Head of caudate nucleus (tissue), 42 donors: ENCODE results near the gene LMO7.
A peak's percentile ranks its signal among the peaks of the same experiment; 100 is the strongest.

Experiments used
- DNase-seq, 42 donors: peaks; one replicate each; pipeline versions ENCODE4 v3.0.0 to v3.0.0-alpha.2; 2020 to 2021; ENCODE audit warnings: mixed read lengths in 7 of 42
- intact Hi-C: fragments of 100-400 bp; cut with DNase I; formaldehyde crosslinking; loops from one replicate; pipeline ENCODE4 v1.15.0; 2022

Gene LMO7

GRCh38 chr13:75889427-75889826, 253.3 kb downstream of the LMO7 start:
- DNase-seq = no peak
- intact Hi-C loops = loop anchor here (10.0 kb wide), 1 partner anchor 1095 kb away; no protein-coding TSS in a partner anchor

DNA sequence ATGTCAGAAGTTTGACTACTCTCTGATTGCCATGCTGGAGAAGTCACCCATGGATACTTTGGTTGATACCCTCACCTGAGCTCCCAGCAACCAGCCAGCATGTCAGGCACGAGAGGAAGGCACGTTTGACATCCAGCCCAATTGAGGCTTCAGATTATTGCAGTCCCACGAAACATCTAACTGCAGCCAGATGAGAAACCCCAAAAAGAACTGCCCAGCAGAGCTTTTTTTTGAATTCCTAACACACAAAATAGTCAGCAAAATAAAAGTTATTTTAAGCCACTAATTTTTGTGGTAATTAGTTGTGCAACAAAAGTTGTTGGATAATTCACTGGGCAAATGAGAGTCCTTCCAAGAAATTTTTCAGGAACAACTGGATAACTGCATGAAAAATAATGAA, 259.0 kb downstream of the LMO7 start:
- no peak for DNase-seq
- intact Hi-C loops = no loop called here

- no peak for DNase-seq
- intact Hi-C loops = no loop called here
Observed at GRCh38 chr13:75896271-75896670, 260.1 kb downstream of the LMO7 start.

DNA sequence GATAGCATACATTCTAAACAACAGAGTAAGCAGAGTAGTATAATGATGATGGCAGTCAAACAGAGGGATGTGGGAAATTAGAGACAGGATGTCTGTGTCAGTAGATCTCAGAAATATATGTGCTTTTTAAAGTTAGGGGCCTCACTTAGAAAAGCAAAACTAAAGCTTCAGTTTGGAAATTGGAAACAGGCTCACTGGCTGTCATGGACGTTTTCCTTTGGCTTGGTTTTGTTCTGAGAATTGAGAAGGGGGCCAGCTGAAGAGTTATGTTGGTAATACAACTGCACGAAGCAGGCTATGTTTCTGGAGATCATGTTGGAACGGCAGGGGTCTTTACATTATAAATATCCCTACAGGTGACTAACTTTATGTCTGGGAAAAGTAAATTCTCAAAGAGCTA, 261.3 kb downstream of the LMO7 start:
- no peak for DNase-seq

DNA sequence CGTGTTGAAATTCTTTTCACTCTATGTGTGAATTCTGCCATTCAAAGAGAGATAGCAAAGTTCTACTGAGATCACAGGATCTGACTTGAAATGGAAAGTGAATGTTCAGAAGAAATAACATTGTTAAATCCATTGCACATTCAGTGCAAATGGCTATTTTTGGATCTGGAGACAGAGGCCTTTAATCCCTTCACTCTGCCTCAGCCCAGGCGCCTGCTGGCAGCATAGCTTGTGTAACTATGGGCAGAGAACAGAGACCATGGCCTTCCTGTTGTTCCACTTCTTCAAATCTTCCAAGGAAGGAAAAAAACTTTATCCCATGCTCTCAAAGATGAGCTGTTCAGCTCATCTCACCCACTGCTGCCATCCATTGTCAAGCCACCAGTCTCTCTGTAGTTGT, 265.4 kb downstream of the LMO7 start:
- peak in 1 of 42 donors; percentile 3 for DNase-seq
- intact Hi-C loops = no loop called here

More for the DNA sequence above, 261.3 kb downstream of the LMO7 start:
- intact Hi-C loops = no loop called here

GRCh38 chr13:75902166-75903104, 266.3 kb downstream of the LMO7 start:
- no peak for DNase-seq
- intact Hi-C loops = no loop called here

GRCh38 chr13:75904012-75904411, 267.9 kb downstream of the LMO7 start:
- no peak for DNase-seq
- intact Hi-C loops = no loop called here

DNA sequence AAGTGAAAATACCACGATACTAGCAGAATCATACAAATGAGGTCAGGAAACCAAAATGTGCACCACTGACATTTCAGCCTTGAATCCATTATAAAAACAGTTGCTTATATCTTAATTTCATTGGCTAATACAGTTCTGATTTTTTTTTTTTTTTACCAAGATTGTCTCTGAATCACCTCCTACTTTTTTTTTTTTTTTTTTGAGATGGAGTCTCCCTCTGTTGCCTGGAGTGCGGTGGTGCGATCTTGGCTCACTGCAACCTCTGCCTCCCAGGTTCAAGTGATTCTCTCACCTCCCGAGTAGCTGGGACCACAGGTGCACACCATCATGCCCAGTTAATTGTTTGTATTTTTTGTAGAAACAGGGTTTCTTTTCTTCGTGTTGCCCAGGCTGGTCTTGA, 270.2 kb downstream of the LMO7 start:
- DNase-seq = no peak
- intact Hi-C loops = no loop called here

DNA sequence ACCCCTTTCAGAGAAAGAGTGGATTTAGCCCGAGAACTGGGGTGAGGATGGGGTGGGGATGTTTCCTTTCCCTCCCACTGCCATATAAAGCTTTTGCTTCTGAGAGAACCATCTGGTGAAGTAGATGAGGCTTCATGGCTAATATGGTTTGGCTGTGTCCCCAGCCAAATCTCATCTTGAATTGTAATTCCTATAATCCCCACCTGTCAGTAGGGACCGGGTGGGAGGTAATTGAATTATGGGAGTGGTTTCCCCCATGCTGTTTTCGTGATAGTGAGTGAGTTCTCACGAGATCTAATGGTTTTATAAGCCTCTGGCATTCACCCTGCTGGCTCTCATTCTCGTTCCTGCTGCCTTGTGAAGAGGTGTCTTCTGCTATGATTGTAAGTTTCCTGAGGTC, 270.9 kb downstream of the LMO7 start:
- DNase-seq = no peak
- intact Hi-C loops = no loop called here

GRCh38 chr13:75908141-75908540, 272.0 kb downstream of the LMO7 start:
- intact Hi-C loops = no loop called here
- peak in 1 of 42 donors; percentile 41 for DNase-seq
